GM12892 (cell line): ENCODE results near the gene RAB22A.

Experiments used
- POLR2A ChIP-seq: IDR thresholded peaks from 2 replicates; pipeline ENCODE4 v1.6.1; 2011; ENCODE audit warnings: low read depth, low read length, control low read depth
- POLR2AphosphoS5 ChIP-seq: IDR thresholded peaks from 2 replicates; pipeline ENCODE4 v1.6.1; 2011; ENCODE audit warnings: low read depth, low read length, control low read depth
- TAF1 ChIP-seq: IDR thresholded peaks from 2 replicates; pipeline ENCODE4 v1.6.1; 2011; ENCODE audit warnings: low read depth, mild to moderate bottlenecking, control low read depth, low read length, borderline replicate concordance

GRCh38 chr20:58374027-58374850, 64.7 kb downstream of the RAB22A start:
- TF ChIP-seq POLR2AphosphoS5, result no peak
- no peak for TF ChIP-seq POLR2A
- no peak for TF ChIP-seq TAF1
